ENCODE results near the gene GATA3. TPM values are rescaled to one million over a fixed set of nuclear protein-coding genes. Genes with fewer than 3 reads are reported as not detected.

Gene GATA3
- total RNA-seq, 4 donors from 2014 or later, result 0.60 TPM; not detected in 3

DNA sequence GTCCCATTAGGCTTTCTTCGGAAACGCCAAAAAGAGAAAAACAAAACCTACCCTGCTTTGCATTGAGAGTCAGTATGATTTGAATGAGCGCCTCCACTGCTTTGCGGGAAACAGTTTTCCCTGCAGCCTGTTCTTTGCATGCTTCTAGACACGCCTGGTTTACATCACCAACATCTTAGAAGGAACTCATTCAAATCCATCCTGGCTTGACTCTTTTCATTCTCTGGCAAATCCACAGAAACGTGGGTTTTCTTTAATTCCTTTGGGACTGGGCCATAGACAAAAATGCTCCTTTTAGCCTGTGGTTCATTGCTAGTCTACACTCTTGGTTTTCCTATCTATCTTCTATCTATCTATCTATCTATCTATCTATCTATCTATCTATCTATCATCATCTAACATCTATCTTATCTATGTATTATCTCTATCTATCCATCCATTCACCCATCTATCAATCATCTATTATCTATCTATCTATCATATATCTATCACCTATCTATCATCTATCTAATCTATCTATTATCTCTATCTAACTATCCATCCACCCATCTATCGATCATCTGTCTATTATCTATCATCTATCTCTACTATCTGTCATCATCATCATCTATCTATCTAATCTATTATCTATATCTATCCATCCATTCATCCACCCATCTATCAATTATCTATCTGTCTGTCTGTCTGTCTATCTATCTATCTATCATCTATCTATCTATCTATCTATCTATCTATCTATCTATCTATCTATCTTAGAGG lies 68.3 kb downstream of the GATA3 start:
- Histone ChIP-seq H3K4me1 (no peaks in the 10 kb centered on the region), H3K9me3 (no peaks in the 10 kb centered on the region), H3K27me3 (no peaks in the 10 kb centered on the region), H3K4me3 (no peak overlapping the region), H3K36me3 (no peaks in the 10 kb centered on the region), H3K27ac (no peak overlapping the region)
- DNase-seq (ENCODE audit: low spot score in 2 of 2), result no peak
- 80 to 85% methylated on average over 7 of the region's 7 CpGs for WGBS, 2 donors
- TF ChIP-seq, protein P1, sequence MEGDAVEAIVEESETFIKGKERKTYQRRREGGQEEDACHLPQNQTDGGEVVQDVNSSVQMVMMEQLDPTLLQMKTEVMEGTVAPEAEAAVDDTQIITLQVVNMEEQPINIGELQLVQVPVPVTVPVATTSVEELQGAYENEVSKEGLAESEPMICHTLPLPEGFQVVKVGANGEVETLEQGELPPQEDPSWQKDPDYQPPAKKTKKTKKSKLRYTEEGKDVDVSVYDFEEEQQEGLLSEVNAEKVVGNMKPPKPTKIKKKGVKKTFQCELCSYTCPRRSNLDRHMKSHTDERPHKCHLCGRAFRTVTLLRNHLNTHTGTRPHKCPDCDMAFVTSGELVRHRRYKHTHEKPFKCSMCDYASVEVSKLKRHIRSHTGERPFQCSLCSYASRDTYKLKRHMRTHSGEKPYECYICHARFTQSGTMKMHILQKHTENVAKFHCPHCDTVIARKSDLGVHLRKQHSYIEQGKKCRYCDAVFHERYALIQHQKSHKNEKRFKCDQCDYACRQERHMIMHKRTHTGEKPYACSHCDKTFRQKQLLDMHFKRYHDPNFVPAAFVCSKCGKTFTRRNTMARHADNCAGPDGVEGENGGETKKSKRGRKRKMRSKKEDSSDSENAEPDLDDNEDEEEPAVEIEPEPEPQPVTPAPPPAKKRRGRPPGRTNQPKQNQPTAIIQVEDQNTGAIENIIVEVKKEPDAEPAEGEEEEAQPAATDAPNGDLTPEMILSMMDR (IDR thresholded peaks at IDR 0.05), result no peak
- TF ChIP-seq POLR2A (IDR thresholded peaks at IDR 0.05), result no peak

DNA sequence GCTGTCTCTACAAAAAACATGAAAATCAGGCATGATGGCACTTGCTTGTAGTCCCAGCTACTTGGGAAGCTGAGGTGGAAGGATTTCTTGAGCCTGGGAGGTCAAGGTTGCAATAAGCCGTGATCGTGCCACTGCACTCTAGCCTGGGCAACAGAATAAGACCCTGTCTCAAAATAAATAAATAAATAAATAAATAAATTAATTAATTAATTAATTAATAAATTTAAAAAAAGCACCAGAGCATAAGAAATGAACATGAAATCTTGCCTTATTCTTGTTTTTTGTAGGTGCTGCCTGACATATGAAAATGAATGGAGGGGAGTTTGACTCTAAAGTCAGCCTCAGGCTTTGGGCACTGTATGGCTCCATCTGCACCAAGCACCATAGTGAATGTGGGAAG lies 69.9 kb downstream of the GATA3 start:
- Histone ChIP-seq H3K36me3 (no peaks in the 10 kb centered on the region), H3K4me3 (no peak overlapping the region), H3K27me3 (no peaks in the 10 kb centered on the region), H3K9me3 (no peaks in the 10 kb centered on the region), H3K4me1 (no peaks in the 10 kb centered on the region), H3K27ac (no peak overlapping the region)
- DNase-seq (ENCODE audit: low spot score in 2 of 2), result no peak
- 88 to 95% methylated on average over 2 of the region's 2 CpGs for WGBS, 2 donors
- no peak for TF ChIP-seq EP300 (IDR thresholded peaks at IDR 0.05)
- TF ChIP-seq POLR2A (IDR thresholded peaks at IDR 0.05), result no peak
- TF ChIP-seq, protein P1 (IDR thresholded peaks at IDR 0.05), result no peak

Other genes starting within 250 kb of the GATA3 start
- gene TAF3, start 236.2 kb upstream of the GATA3 start, total RNA-seq, result 10 to 100 TPM; 11.7 to 12.6 (median 12.4) TPM